Measurements from ENCODE around the gene CLEC20A. TPM values are rescaled to one million over a fixed set of nuclear protein-coding genes. Genes with fewer than 3 reads are reported as not detected.

Gene CLEC20A
- polyA plus RNA-seq, 3 donors, result not detected

- Histone ChIP-seq H4K20me1 (ENCODE audit: insufficient read depth, low read length) (no peaks in the 10 kb centered on the region), H3K27ac (ENCODE audit: low read depth in 1 of 2, low read length in 2 of 2) (no peak overlapping the region), H3K9me3 (replicated peaks in 1 of 2; ENCODE audit: control insufficient read depth in 1 of 2, insufficient read depth in 1 of 2, low read length in 2 of 2) (no peaks in the 10 kb centered on the region), H3K27me3 (ENCODE audit: control insufficient read depth in 2 of 2, insufficient read depth in 2 of 2, low read length in 2 of 2) (no peaks in the 10 kb centered on the region), H3K4me3 (replicated peaks in 1 of 3; ENCODE audit: low read depth in 2 of 3, low read length in 3 of 3) (no peak overlapping the region), H3K79me2 (ENCODE audit: insufficient read depth, low read length) (no peaks in the 10 kb centered on the region), H3K4me2 (replicated peaks; ENCODE audit: extremely low read depth, low read length, poor library complexity, severe bottlenecking) (no peak overlapping the region), H3K4me1 (ENCODE audit: control insufficient read depth in 1 of 2, insufficient read depth in 2 of 2, low read length in 2 of 2) (no peaks in the 10 kb centered on the region), H3K9ac (ENCODE audit: insufficient read depth, low read length, poor library complexity, severe bottlenecking) (no peak overlapping the region), H3K36me3 (replicated peaks in 1 of 2; ENCODE audit: control insufficient read depth in 1 of 2, insufficient read depth in 2 of 2, low read length in 2 of 2) (no peaks in the 10 kb centered on the region), H2AFZ (ENCODE audit: insufficient read depth, low read depth, low read length, poor library complexity, severe bottlenecking) (no peak overlapping the region)
- no peak for TF ChIP-seq CTCF (IDR thresholded peaks at IDR 0.05)
- Mint-ChIP-seq H3K36me3 (no peaks in the 10 kb centered on the region), H3K27ac (no peak overlapping the region), H3K9me3 (no peaks in the 10 kb centered on the region), H3K4me3 (no peak overlapping the region), H3K4me1 (no peaks in the 10 kb centered on the region), H3K27me3 (ENCODE audit: low read depth in 3 of 3) (no peaks in the 10 kb centered on the region)
- no peak for DNase-seq
- WGBS (ENCODE audit: insufficient coverage), result no CpG with 5 or more reads among the region's 1 CpG
- intact Hi-C loops (cut with micrococcal nuclease), result no loop called here
Observed at GRCh38 chr1:178434360-178434759, 62.4 kb downstream of the CLEC20A start.

Small RNA genes lying within 50 kb of the gene (small RNA-seq; reads per million reads assigned to genes)
- not detected for gene RF00017 (ENCODE audit: insufficient read length, low read depth)

Other genes starting within 250 kb of the CLEC20A start
- not detected for gene TEX35, start 16.1 kb upstream of the CLEC20A start, polyA plus RNA-seq
- gene RALGPS2, start 228.3 kb upstream of the CLEC20A start, polyA plus RNA-seq, result 1 to 10 TPM; 2.0 to 4.2 (median 2.3) TPM

Data from CD14-positive monocyte (primary cell).